Measurements from ENCODE around the gene PNLIPRP2.

The PNLIPRP2 gene

GRCh38 chr10:116653885-116654284 is 33.1 kb downstream of the PNLIPRP2 start:
- no peak overlapping the region for H3K4me3 ChIP-seq (ENCODE audit: low read depth in 1 of 5, low read length in 5 of 5)
- H3K36me3 ChIP-seq (ENCODE audit: control insufficient read depth in 5 of 5, insufficient read depth in 5 of 5, low read length in 5 of 5): no peaks in the 10 kb centered on the region
- no peaks in the 10 kb centered on the region for H3K4me1 ChIP-seq (ENCODE audit: control insufficient read depth in 5 of 5, insufficient read depth in 5 of 5, low read length in 5 of 5)
- H3K9me3 ChIP-seq (ENCODE audit: control insufficient read depth in 5 of 5, low read length in 5 of 5): peaks cover 0 to 6% (median 2%) of the 10 kb centered on the region in 5 donors
- no peak overlapping the region for H3K9ac ChIP-seq (ENCODE audit: low read length in 5 of 5)
- H3K27me3 ChIP-seq (ENCODE audit: control insufficient read depth in 5 of 5, insufficient read depth in 4 of 5, low read length in 5 of 5): peaks cover 5 to 8% (median 6%) of the 10 kb centered on the region in 5 donors
- H3K27ac ChIP-seq (ENCODE audit: low read depth, low read length): no peak overlapping the region

- peaks cover 0 to 5% (median 0%) of the 10 kb centered on the region in 5 donors for H3K9me3 ChIP-seq (ENCODE audit: control insufficient read depth in 5 of 5, low read length in 5 of 5)
- no peaks in the 10 kb centered on the region for H3K36me3 ChIP-seq (ENCODE audit: control insufficient read depth in 5 of 5, insufficient read depth in 5 of 5, low read length in 5 of 5)
- no peak overlapping the region for H3K27ac ChIP-seq (ENCODE audit: low read depth, low read length)
- H3K27me3 ChIP-seq (ENCODE audit: control insufficient read depth in 5 of 5, insufficient read depth in 4 of 5, low read length in 5 of 5): peaks cover 5 to 12% (median 6%) of the 10 kb centered on the region in 5 donors
- no peaks in the 10 kb centered on the region for H3K4me1 ChIP-seq (ENCODE audit: control insufficient read depth in 5 of 5, insufficient read depth in 5 of 5, low read length in 5 of 5)
- H3K9ac ChIP-seq (ENCODE audit: low read length in 5 of 5): no peak overlapping the region
- no peak overlapping the region for H3K4me3 ChIP-seq (ENCODE audit: low read depth in 1 of 5, low read length in 5 of 5)
Observed at GRCh38 chr10:116654816-116655215, 34.1 kb downstream of the PNLIPRP2 start.

- H3K9me3 ChIP-seq (ENCODE audit: control insufficient read depth in 5 of 5, low read length in 5 of 5): no peaks in the 10 kb centered on the region
- H3K9ac ChIP-seq (ENCODE audit: low read length in 5 of 5): no peak overlapping the region
- H3K27me3 ChIP-seq (ENCODE audit: control insufficient read depth in 5 of 5, insufficient read depth in 4 of 5, low read length in 5 of 5): peaks cover 5 to 12% (median 6%) of the 10 kb centered on the region in 5 donors
- H3K4me3 ChIP-seq (ENCODE audit: low read depth in 1 of 5, low read length in 5 of 5): no peak overlapping the region
- H3K4me1 ChIP-seq (ENCODE audit: control insufficient read depth in 5 of 5, insufficient read depth in 5 of 5, low read length in 5 of 5): no peaks in the 10 kb centered on the region
- H3K27ac ChIP-seq (ENCODE audit: low read depth, low read length): no peak overlapping the region
- no peaks in the 10 kb centered on the region for H3K36me3 ChIP-seq (ENCODE audit: control insufficient read depth in 5 of 5, insufficient read depth in 5 of 5, low read length in 5 of 5)
Observed at GRCh38 chr10:116655568-116655967, 34.8 kb downstream of the PNLIPRP2 start.

GRCh38 chr10:116656044-116656443 is 35.3 kb downstream of the PNLIPRP2 start:
- H3K4me1 ChIP-seq (ENCODE audit: control insufficient read depth in 5 of 5, insufficient read depth in 5 of 5, low read length in 5 of 5): no peaks in the 10 kb centered on the region
- no peak overlapping the region for H3K4me3 ChIP-seq (ENCODE audit: low read depth in 1 of 5, low read length in 5 of 5)
- H3K36me3 ChIP-seq (ENCODE audit: control insufficient read depth in 5 of 5, insufficient read depth in 5 of 5, low read length in 5 of 5): no peaks in the 10 kb centered on the region
- H3K9ac ChIP-seq (ENCODE audit: low read length in 5 of 5): no peak overlapping the region
- peaks cover 5 to 12% (median 6%) of the 10 kb centered on the region in 5 donors for H3K27me3 ChIP-seq (ENCODE audit: control insufficient read depth in 5 of 5, insufficient read depth in 4 of 5, low read length in 5 of 5)
- no peaks in the 10 kb centered on the region for H3K9me3 ChIP-seq (ENCODE audit: control insufficient read depth in 5 of 5, low read length in 5 of 5)
- no peak overlapping the region for H3K27ac ChIP-seq (ENCODE audit: low read depth, low read length)

- H3K27me3 ChIP-seq (ENCODE audit: control insufficient read depth in 5 of 5, insufficient read depth in 4 of 5, low read length in 5 of 5): peaks cover 5 to 12% (median 6%) of the 10 kb centered on the region in 5 donors
Observed at GRCh38 chr10:116657863-116658551, 37.3 kb downstream of the PNLIPRP2 start.

GRCh38 chr10:116659049-116659670 is 38.4 kb downstream of the PNLIPRP2 start:
- Histone ChIP-seq H3K27me3 (ENCODE audit: control insufficient read depth in 5 of 5, insufficient read depth in 4 of 5, low read length in 5 of 5) (peaks cover 5 to 14% (median 6%) of the 10 kb centered on the region in 5 donors), H3K4me1 (ENCODE audit: control insufficient read depth in 5 of 5, insufficient read depth in 5 of 5, low read length in 5 of 5) (no peaks in the 10 kb centered on the region), H3K9me3 (ENCODE audit: control insufficient read depth in 5 of 5, low read length in 5 of 5) (no peaks in the 10 kb centered on the region), H3K9ac (ENCODE audit: low read length in 5 of 5) (no peak overlapping the region), H3K4me3 (ENCODE audit: low read depth in 1 of 5, low read length in 5 of 5) (no peak overlapping the region), H3K27ac (ENCODE audit: low read depth, low read length) (no peak overlapping the region), H3K36me3 (ENCODE audit: control insufficient read depth in 5 of 5, insufficient read depth in 5 of 5, low read length in 5 of 5) (no peaks in the 10 kb centered on the region)

More at GRCh38 chr10:116657863-116658551, 37.3 kb downstream of the PNLIPRP2 start:
- no peaks in the 10 kb centered on the region for H3K36me3 ChIP-seq (ENCODE audit: control insufficient read depth in 5 of 5, insufficient read depth in 5 of 5, low read length in 5 of 5)
- H3K4me3 ChIP-seq (ENCODE audit: low read depth in 1 of 5, low read length in 5 of 5): no peak overlapping the region
- no peaks in the 10 kb centered on the region for H3K4me1 ChIP-seq (ENCODE audit: control insufficient read depth in 5 of 5, insufficient read depth in 5 of 5, low read length in 5 of 5)
- H3K9ac ChIP-seq (ENCODE audit: low read length in 5 of 5): no peak overlapping the region
- H3K9me3 ChIP-seq (ENCODE audit: control insufficient read depth in 5 of 5, low read length in 5 of 5): no peaks in the 10 kb centered on the region
- H3K27ac ChIP-seq (ENCODE audit: low read depth, low read length): no peak overlapping the region

GRCh38 chr10:116660860-116661259 is 40.1 kb downstream of the PNLIPRP2 start:
- Histone ChIP-seq H3K27me3 (ENCODE audit: control insufficient read depth in 5 of 5, insufficient read depth in 4 of 5, low read length in 5 of 5) (peaks cover 0 to 6% (median 0%) of the 10 kb centered on the region in 5 donors), H3K9ac (ENCODE audit: low read length in 5 of 5) (no peak overlapping the region), H3K4me1 (ENCODE audit: control insufficient read depth in 5 of 5, insufficient read depth in 5 of 5, low read length in 5 of 5) (peaks cover 0 to 7% (median 5%) of the 10 kb centered on the region in 5 donors), H3K27ac (ENCODE audit: low read depth, low read length) (no peak overlapping the region), H3K36me3 (ENCODE audit: control insufficient read depth in 5 of 5, insufficient read depth in 5 of 5, low read length in 5 of 5) (no peaks in the 10 kb centered on the region), H3K4me3 (ENCODE audit: low read depth in 1 of 5, low read length in 5 of 5) (no peak overlapping the region), H3K9me3 (ENCODE audit: control insufficient read depth in 5 of 5, low read length in 5 of 5) (no peaks in the 10 kb centered on the region)

GRCh38 chr10:116663342-116663741 is 42.6 kb downstream of the PNLIPRP2 start:
- Histone ChIP-seq H3K36me3 (ENCODE audit: control insufficient read depth in 5 of 5, insufficient read depth in 5 of 5, low read length in 5 of 5) (no peaks in the 10 kb centered on the region), H3K4me1 (ENCODE audit: control insufficient read depth in 5 of 5, insufficient read depth in 5 of 5, low read length in 5 of 5) (peaks cover 0 to 8% (median 5%) of the 10 kb centered on the region in 5 donors), H3K9ac (ENCODE audit: low read length in 5 of 5) (no peak overlapping the region)

GRCh38 chr10:116664631-116665030 is 43.9 kb downstream of the PNLIPRP2 start:
- Histone ChIP-seq H3K9ac (ENCODE audit: low read length in 5 of 5) (no peak overlapping the region), H3K4me3 (ENCODE audit: low read depth in 1 of 5, low read length in 5 of 5) (no peak overlapping the region), H3K36me3 (ENCODE audit: control insufficient read depth in 5 of 5, insufficient read depth in 5 of 5, low read length in 5 of 5) (no peaks in the 10 kb centered on the region), H3K27ac (ENCODE audit: low read depth, low read length) (no peak overlapping the region), H3K27me3 (ENCODE audit: control insufficient read depth in 5 of 5, insufficient read depth in 4 of 5, low read length in 5 of 5) (peaks cover 0 to 6% (median 0%) of the 10 kb centered on the region in 5 donors), H3K9me3 (ENCODE audit: control insufficient read depth in 5 of 5, low read length in 5 of 5) (no peaks in the 10 kb centered on the region), H3K4me1 (ENCODE audit: control insufficient read depth in 5 of 5, insufficient read depth in 5 of 5, low read length in 5 of 5) (peaks cover 0 to 8% (median 5%) of the 10 kb centered on the region in 5 donors)

More at GRCh38 chr10:116663342-116663741, 42.6 kb downstream of the PNLIPRP2 start:
- H3K27me3 ChIP-seq (ENCODE audit: control insufficient read depth in 5 of 5, insufficient read depth in 4 of 5, low read length in 5 of 5): peaks cover 0 to 6% (median 0%) of the 10 kb centered on the region in 5 donors
- H3K4me3 ChIP-seq (ENCODE audit: low read depth in 1 of 5, low read length in 5 of 5): no peak overlapping the region
- no peak overlapping the region for H3K27ac ChIP-seq (ENCODE audit: low read depth, low read length)
- H3K9me3 ChIP-seq (ENCODE audit: control insufficient read depth in 5 of 5, low read length in 5 of 5): no peaks in the 10 kb centered on the region

GRCh38 chr10:116665541-116666125 is 44.9 kb downstream of the PNLIPRP2 start:
- Histone ChIP-seq H3K27me3 (ENCODE audit: control insufficient read depth in 5 of 5, insufficient read depth in 4 of 5, low read length in 5 of 5) (peaks cover 0 to 6% (median 0%) of the 10 kb centered on the region in 5 donors), H3K27ac (ENCODE audit: low read depth, low read length) (no peak overlapping the region), H3K9me3 (ENCODE audit: control insufficient read depth in 5 of 5, low read length in 5 of 5) (no peaks in the 10 kb centered on the region), H3K36me3 (ENCODE audit: control insufficient read depth in 5 of 5, insufficient read depth in 5 of 5, low read length in 5 of 5) (no peaks in the 10 kb centered on the region), H3K4me1 (ENCODE audit: control insufficient read depth in 5 of 5, insufficient read depth in 5 of 5, low read length in 5 of 5) (peaks cover 0 to 15% (median 5%) of the 10 kb centered on the region in 5 donors), H3K4me3 (ENCODE audit: low read depth in 1 of 5, low read length in 5 of 5) (peak overlapping the region; percentile 22 to 50 (median 44)), H3K9ac (ENCODE audit: low read length in 5 of 5) (no peak overlapping the region)
